Dedifferentiated amniotic fluid mesenchymal stem cell (primary cell): ENCODE data around the gene ITIH4.

ENCODE experiments used
- DNase-seq: peaks from one replicate; pipeline ENCODE4 v3.0.0-alpha.2; 2016; ENCODE audit errors: extremely low spot score

Gene ITIH4

DNA sequence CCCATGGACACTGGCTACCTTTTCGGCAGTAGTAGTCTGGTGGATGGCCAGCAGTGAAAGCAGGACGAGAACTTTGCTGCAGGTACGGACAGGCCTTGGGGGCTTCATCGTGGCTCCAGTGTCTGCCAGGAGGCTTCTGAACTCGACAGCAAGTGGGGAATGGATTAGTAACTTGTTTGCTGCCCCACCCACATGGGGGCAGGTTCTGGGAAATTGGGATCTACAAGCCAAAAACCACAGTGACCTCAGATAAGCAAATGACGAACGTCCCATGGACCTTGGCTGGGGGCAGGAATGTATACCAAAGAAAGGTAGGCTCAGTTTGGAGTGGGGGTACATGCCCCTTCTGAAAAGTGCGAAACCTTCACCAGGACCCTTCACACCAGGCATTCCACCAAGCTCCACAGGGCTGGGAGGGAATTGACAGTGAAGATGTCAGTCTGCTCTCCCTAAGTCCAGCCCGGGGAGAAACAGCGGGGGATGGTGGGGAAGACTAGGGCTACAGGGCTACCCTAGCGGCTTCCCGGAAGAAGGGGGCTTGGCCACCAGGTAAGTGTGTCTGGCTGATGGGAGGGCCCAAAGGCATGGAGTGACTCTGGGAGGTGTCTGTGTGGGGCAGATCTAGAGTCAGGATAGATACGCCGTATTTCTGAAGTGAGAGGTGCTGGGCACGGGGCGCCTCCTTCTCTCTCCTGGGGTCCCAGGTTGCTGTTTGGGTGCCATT is at the start of gene ITIH4:
TSS of gene ITIH4 (minus strand) at position 138 of the 724 bp plus-strand sequence. CDS start at position 108, 30 bp downstream.
- DNase-seq = no peak

DNA sequence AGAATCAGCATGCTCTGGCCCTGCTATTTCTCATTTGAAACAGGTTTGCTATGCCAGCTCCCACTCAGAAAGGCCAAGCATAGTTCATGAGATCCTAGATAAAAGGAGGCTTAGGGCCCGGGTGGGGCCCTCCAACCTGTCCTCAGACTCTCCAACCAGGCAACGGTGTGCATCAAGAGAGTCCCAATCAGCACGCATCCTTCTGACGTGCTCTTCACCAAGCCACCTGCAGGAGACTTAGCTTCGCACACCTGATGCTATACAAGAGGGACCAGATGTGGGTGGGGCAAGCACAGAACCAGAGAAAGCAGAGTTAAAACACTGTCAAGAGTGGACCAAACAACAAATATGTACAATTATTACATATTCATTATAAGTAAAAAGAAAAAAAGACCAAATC is 49.6 kb upstream of the ITIH4 start:
- DNase-seq = no peak

DNA sequence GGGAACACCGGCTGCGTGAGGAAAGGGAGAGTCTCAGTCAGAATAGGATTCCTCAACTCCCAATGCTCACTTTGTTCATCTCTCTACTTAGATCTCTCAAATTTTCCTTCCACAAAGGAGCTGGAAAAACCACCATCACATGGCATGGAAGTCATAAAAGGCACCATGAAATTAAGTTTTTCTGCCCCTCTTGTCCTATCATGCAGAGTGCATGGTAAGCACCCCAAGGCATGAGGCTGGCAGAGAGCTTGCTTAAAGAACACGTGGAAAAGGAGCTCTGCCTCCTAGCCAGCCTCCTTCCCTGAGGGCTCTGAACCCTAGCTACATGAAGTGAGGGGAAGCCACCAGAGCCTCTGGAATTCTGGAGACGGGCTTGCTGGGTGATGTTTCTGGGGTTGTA is 49.1 kb upstream of the ITIH4 start:
- no peak for DNase-seq

DNA sequence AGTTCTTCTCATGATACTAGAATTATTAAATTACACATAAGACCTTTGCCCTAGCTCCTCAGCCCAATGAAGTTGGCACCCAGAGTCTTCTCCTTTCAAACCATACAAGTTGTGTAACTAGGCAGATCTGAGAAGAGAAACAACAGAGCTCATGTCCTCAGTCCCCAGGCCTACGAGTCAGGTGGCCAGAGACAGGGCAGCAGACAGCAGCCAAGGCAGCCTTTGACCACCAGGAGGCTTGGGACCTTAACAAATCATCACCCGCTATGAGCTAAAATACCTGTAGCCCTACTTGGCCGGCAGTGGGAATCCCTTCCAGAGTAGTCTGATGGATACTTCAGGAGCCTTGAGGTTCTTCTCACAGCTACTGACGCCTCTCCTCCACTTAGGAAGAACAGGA is 48.6 kb upstream of the ITIH4 start:
- no peak for DNase-seq

DNA sequence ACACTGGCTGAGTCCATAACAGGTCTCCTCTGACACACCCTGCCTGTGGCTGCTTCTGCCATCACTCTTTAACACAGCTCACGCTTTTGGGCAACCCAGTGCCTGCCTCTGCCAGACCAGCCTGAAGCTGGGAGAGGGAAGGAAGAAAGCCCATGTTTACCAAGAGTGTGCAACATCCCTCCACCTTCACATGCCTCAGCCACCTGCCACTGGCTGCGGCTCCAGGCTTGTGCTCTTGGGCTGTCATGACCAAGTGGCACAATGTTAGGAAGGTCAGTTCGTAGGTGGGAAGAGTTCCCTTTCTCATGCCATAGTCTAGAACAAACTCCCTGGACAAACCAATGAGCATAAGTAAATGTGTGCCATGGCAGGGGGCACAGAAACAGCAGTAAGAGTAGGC is 46.6 kb upstream of the ITIH4 start:
- no peak for DNase-seq

- DNase-seq = no peak
These were observed 44.6 kb upstream of the ITIH4 start for GRCh38 chr3:52874864-52875587.

DNA sequence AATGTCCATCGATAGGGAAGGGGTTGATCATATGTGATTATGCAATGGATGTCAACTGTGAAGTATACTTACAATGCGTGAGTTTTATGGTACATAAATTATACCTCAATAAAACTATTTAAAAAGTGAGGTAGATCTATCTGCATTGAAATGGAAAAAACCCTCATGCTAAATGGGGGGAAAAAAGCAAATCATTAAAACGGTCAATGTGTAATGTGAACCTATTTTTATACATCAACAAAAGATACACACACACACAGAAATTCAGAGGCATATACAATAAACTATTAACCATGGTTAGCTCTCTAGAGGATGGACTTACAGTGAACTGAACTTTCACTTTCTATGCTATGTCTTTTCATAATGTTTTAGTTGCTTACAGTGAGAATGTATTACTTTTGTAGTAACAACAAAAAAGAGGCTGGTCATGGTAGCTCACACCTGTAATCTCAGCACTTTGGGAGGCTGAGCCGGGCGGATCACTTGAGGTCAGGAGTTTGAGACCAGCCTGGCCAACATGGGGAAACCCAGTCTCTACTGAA is 43.8 kb upstream of the ITIH4 start:
- DNase-seq = no peak

DNA sequence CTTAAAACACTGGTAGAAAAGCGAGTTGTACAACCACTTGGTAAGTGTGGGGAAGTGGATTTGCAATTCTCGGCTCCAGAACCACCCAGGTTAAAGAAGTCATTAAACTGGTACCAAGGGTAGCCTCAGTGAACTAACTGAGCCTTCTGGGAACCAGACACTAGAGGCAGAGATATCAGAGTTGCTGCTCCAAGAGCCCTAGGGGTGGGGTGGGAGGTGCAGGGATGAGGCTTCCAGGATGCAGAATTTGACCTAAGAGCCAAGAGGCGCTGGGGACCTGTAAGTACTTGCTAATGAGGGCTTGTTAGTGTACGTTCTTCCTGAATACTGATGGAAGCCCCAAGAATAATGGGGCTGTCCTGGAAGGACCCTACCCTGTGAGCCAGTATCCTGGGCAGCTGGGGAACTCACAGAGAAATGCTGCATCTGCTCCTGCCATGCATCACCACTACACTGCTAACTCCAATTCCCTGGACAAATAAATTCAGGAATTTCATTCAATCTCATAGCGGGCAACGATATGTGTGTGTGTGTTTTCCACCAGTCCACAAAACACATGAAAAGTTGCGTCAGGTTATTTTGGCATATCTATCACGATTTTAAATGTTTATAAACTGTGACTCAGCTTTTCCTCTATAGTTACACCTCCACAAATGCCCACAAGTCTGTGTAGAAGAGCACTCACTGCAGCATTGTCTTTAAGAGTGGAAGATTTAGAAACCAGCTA is 43.1 kb upstream of the ITIH4 start:
- DNase-seq = no peak

- DNase-seq = no peak
These were observed 41.8 kb upstream of the ITIH4 start for GRCh38 chr3:52872245-52872644.

DNA sequence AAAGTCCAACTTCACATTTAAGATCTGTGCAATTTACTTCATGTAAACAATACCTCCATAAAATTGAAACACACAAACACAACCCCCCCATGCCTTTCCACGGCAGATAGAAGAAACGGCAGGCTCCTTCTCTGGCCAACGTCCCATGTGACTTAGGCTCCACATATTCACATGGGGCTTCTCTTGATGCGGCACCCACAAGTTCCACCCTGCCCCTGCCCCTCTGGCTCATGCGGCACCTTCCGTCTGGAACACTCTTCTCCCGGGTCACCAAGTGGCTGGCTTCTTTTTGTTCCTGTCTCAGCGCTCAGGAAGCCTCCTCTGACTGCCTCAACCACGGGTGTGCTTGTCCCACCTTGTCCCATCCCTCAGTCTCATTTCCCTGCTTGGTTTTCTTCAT is 41.3 kb upstream of the ITIH4 start:
- no peak for DNase-seq

- DNase-seq = no peak
These were observed 40.0 kb upstream of the ITIH4 start for GRCh38 chr3:52870471-52870870.

DNA sequence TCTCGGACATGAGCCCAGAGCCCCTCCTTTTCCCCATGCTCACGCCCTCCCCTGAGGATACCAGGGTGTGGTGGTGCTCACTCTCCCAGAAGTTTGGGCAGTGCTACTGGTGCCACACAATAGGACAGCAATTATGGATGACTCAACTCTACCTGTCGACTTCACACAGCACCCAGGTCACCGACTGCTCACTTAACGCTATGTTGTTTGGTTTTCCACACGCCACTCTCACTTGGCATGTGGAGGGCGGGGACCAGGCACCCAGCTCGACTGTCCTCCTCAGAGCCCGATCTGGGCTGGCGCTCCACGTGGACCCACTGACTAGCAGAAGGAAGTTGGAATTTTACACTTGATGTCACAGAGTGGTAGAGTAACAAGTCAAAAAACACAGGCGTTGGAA is 36.0 kb upstream of the ITIH4 start:
- DNase-seq = no peak

DNA sequence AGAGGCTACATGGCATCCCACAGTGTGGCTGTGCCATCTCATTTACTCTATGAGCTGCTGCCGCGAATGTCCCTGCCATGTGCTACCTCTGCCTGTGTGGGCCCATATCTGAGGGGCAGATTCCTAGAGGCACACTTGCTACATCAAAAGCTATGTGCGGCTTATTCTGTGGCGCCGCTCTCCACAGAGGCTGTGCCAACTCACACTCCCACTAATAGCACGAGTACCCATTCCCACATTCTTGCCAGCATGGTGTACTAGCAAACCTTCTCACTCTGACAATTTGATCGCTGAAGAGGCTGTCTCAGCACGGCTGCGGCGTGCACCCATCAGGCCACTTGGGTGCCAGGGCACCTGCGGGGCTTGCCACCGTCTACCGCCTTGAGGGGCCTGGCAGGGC is 35.5 kb upstream of the ITIH4 start:
- DNase-seq = no peak

DNA sequence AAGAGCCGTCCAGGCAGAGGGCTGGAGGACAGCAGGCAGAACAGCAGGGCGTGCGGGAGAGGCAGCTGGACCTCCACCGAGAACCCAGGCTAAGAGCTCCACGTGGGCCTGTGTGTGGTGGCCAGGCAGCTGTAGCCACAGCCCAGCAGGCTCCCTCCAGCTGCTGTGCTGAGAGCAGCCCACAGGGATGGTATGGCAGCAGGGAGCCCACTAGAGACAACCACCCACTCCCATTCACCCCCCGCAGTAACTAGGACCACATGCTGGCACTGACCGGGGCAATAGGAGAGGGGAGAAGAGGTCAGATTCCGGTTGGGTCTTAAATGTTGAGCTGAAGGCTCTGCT is 29.9 kb upstream of the ITIH4 start:
- no peak for DNase-seq

GRCh38 chr3:52859686-52860423 is 29.4 kb upstream of the ITIH4 start:
- no peak for DNase-seq

DNA sequence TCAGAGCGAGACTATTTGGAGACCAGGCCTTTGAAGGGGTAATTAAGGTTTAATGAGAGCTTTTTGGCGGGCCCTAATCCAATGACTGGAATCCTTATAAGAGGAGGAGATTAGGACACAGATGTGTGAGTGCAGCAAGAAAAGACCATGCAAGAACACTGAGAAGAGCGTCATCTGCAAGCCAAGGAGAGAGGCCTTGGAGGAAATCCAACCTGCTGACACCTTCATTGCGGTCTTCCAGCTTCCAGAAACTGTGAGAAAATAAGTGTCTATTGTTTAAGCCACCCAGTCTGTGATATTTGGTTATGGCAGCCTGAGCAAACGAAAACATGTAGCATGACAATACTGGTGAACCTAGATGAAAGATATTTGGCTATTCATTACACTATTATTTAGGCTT is 27.4 kb upstream of the ITIH4 start:
- DNase-seq = no peak

DNA sequence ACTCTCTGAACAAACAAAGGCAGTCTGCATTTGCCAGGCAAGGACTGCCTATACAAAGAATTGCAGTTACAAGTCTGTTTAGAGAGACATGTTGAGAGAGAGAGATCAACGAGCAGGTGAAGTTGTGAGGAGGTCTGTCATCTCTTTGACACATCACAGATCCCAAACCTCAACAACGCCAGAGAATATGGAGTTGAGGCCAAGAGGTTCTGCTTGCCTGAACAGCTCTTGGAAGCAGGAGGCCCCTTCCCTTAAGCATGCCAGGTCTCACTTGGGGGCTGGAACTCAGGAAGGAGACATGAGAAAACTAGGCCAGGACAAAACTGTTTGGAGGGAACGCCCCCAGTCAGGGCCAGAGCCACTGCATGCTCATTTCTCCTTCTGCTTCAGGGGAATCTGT is 26.7 kb upstream of the ITIH4 start:
- DNase-seq = no peak

DNA sequence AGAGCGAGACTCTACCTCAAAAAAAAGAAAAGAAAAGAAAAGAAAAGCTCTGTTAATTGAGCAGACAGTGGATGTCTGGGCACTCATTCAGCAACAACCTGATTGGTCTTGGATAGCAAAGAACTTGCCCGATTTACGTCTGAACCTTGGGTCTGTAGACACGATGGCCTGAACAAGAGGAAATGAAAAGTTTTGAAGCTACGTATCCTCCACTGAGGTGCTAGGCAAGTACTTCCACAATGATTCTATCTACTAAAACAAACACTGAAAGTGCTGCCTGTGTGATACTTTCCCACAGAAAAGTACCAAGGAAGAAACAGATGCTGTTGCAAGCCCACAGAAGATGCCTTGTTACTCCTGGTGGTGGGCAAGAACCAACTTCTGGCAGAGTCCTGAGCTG is 26.2 kb upstream of the ITIH4 start:
- DNase-seq = no peak

- DNase-seq = no peak
These were observed 23.5 kb upstream of the ITIH4 start for GRCh38 chr3:52854013-52854412.

DNA sequence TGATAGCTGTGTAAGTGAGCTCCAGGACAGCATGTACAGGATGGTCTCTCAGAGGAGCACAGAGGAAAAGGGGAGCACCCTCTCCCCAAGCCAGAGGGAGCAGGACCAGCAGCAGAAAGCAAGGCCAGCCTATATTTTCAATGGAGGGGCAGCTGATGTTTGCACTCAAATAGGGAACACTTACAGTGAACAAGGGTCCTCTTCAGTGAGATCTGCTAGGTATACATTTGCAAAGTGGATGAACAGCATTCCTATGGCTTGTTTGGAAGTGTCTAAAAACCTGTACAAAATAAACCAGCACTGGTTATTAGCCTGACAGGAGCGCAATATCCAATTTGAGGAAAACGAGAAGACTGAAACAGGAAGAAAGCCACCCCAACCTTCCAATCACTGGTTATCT is 21.9 kb upstream of the ITIH4 start:
- DNase-seq = no peak

GRCh38 chr3:52851348-52851747 is 20.9 kb upstream of the ITIH4 start:
- no peak for DNase-seq

- DNase-seq = no peak
These were observed 19.2 kb upstream of the ITIH4 start for GRCh38 chr3:52849656-52850055.
